Body of pancreas (tissue), 4 donors: ENCODE measurements around the gene CAMTA1. TPM values are rescaled to one million over a fixed set of nuclear protein-coding genes. Genes with fewer than 3 reads are reported as not detected.

Source experiments
- ATAC-seq: fragments of 150-250 bp; one replicate; pipeline ENCODE4 v1.9.1; 2016
- DNase-seq, 4 donors: peaks; one replicate each; pipeline ENCODE4 v3.0.0-alpha.2; 2019
- H3K27ac ChIP-seq, 4 donors: fragments of 200-600 bp; sonication (generic); 1 replicate in 3 of 4; 2 replicates in 1 of 4; pipeline versions ENCODE4 v1.5.1 to v1.6.1; 2016 to 2019; ENCODE audit warnings: mild to moderate bottlenecking in 1 of 4, mixed read lengths in 1 of 4, moderate library complexity in 1 of 4
- H3K27me3 ChIP-seq, 2 donors: fragments of 200-600 bp; sonication (generic); one replicate each; pipeline ENCODE4 v1.6.0; 2016; ENCODE audit warnings: mild to moderate bottlenecking in 1 of 2
- H3K36me3 ChIP-seq, 2 donors: fragments of 200-600 bp; sonication (generic); replicated peaks in 1 of 2; 2 replicates each; pipeline ENCODE4 v1.5.1; 2016; ENCODE audit warnings: low read depth in 2 of 2; ENCODE audit not compliant: insufficient read depth in 1 of 2
- H3K4me1 ChIP-seq: fragments of 200-600 bp; sonication (generic); one replicate; pipeline ENCODE4 v1.6.0; 2016
- H3K4me3 ChIP-seq, 2 donors: fragments of 200-600 bp; sonication (generic); 1 replicate in 1 of 2; 2 replicates in 1 of 2; pipeline ENCODE4 v1.5.1; 2016 to 2019
- H3K9me3 ChIP-seq, 3 donors: fragments of 200-600 bp; sonication (generic); 1 replicate in 2 of 3; 2 replicates in 1 of 3; pipeline ENCODE4 v1.5.1; 2016
- CTCF ChIP-seq, 7 experiments: fragments of 450-650 bp in 4 of 7; fragments of 200-600 bp in 3 of 7; sonication (generic) in 3 of 7; IDR thresholded peaks; one replicate each; pipeline ENCODE4 v1.5.1; 2016 to 2019; ENCODE audit warnings: antibody characterized with exemption in 7 of 7
- POLR2A ChIP-seq, 3 donors: fragments of 450-650 bp; IDR thresholded peaks; one replicate each; pipeline ENCODE4 v1.6.1; 2016; ENCODE audit warnings: antibody characterized with exemption in 3 of 3, mild to moderate bottlenecking in 2 of 3
- WGBS, 2 donors: methylation state at CpG; one replicate each; pipeline ENCODE4 v1.1.5; 2017; 5-methylcytosine and 5-hydroxymethylcytosine counted together
- intact Hi-C: fragments of 100-400 bp; cut with DNase I; formaldehyde crosslinking; loops from one replicate; pipeline ENCODE4 v1.15.1; 2023
- total RNA-seq, 2 donors: library from RNA; depleted of rRNA; stranded (reverse); fragments of >200 nt; gene quantifications; one replicate each; pipeline ENCODE4 v1.1.0, GENCODE V29; 2016

The CAMTA1 gene
- total RNA-seq, 2 donors from 2014 or later = 36.3 to 59.7 TPM

- WGBS, 2 donors = 74 to 75% methylated on average over 14 to 16 of the region's 16 CpGs
- no peaks in the 10 kb centered on the region for H3K27me3 ChIP-seq
Observed at GRCh38 chr1:7040969-7041695, 255.9 kb downstream of the CAMTA1 start.

GRCh38 chr1:7042322-7043190 lies 257.3 kb downstream of the CAMTA1 start:
- WGBS, 2 donors = 48 to 60% methylated on average over 7 to 17 of the region's 17 CpGs
- TF ChIP-seq POLR2A (IDR thresholded peaks at IDR 0.05) (no peak), CTCF (IDR thresholded peaks at IDR 0.05) (peak; percentile 40 to 67 (median 62))
- intact Hi-C loops = loop anchor here (5.0 to 10.0 kb wide), 2 partner anchors 182 to 605 kb away; no protein-coding TSS in a partner anchor
- Histone ChIP-seq H3K4me1 (no peaks in the 10 kb centered on the region), H3K9me3 (no peaks in the 10 kb centered on the region), H3K27me3 (no peaks in the 10 kb centered on the region), H3K36me3 (no peaks in the 10 kb centered on the region), H3K27ac (no peak overlapping the region), H3K4me3 (no peak overlapping the region)
- peak in 2 of 4 donors; percentile 15 to 25 for DNase-seq
- ATAC-seq = peak; percentile 52

More at GRCh38 chr1:7040969-7041695, 255.9 kb downstream of the CAMTA1 start:
- no peak overlapping the region for H3K4me3 ChIP-seq
- no peaks in the 10 kb centered on the region for H3K36me3 ChIP-seq
- no peaks in the 10 kb centered on the region for H3K9me3 ChIP-seq
- ATAC-seq (no peak), DNase-seq (no peak)
- intact Hi-C loops = loop anchor here (5.0 to 10.0 kb wide), 2 partner anchors 184 to 606 kb away; no protein-coding TSS in a partner anchor
- H3K27ac ChIP-seq = no peak overlapping the region
- H3K4me1 ChIP-seq = no peaks in the 10 kb centered on the region
- TF ChIP-seq POLR2A (IDR thresholded peaks at IDR 0.05) (no peak), CTCF (IDR thresholded peaks at IDR 0.05) (no peak)

GRCh38 chr1:7043191-7043549 lies 257.9 kb downstream of the CAMTA1 start:
- H3K27ac ChIP-seq = no peak overlapping the region
- no peaks in the 10 kb centered on the region for H3K36me3 ChIP-seq
- intact Hi-C loops = loop anchor here (5.0 to 10.0 kb wide), 2 partner anchors 182 to 604 kb away; no protein-coding TSS in a partner anchor
- no peaks in the 10 kb centered on the region for H3K9me3 ChIP-seq
- DNase-seq (no peak), ATAC-seq (no peak)
- no peaks in the 10 kb centered on the region for H3K4me1 ChIP-seq
- 54 to 61% methylated on average over 6 of the region's 6 CpGs for WGBS, 2 donors
- no peak overlapping the region for H3K4me3 ChIP-seq
- H3K27me3 ChIP-seq = no peaks in the 10 kb centered on the region
- TF ChIP-seq CTCF (IDR thresholded peaks at IDR 0.05) = no peak
- TF ChIP-seq POLR2A (IDR thresholded peaks at IDR 0.05) = no peak

GRCh38 chr1:7043719-7044535 lies 258.7 kb downstream of the CAMTA1 start:
- Histone ChIP-seq H3K27me3 (no peaks in the 10 kb centered on the region), H3K9me3 (no peaks in the 10 kb centered on the region), H3K27ac (no peak overlapping the region), H3K4me3 (no peak overlapping the region), H3K4me1 (no peaks in the 10 kb centered on the region), H3K36me3 (no peaks in the 10 kb centered on the region)
- WGBS, 2 donors = 83 to 85% methylated on average over 12 to 25 of the region's 26 CpGs
- DNase-seq = no peak
- no peak for ATAC-seq
- TF ChIP-seq POLR2A (IDR thresholded peaks at IDR 0.05) = no peak
- TF ChIP-seq CTCF (IDR thresholded peaks at IDR 0.05) = no peak
- intact Hi-C loops = loop anchor here (5.0 to 10.0 kb wide), 2 partner anchors 181 to 603 kb away; no protein-coding TSS in a partner anchor
